ENCODE results near the gene ITGA6.
"Not testable (repeated sequence)": the region's sequence is repeated elsewhere in the genome, so short reads cannot be mapped to it uniquely, and the experiment has no call there.

- TF ChIP-seq CTCF (IDR thresholded peaks at IDR 0.05 in 4 of 5, conservative IDR thresholded peaks at IDR 0.05 in 1 of 5); POLR2A (IDR thresholded peaks at IDR 0.05): not testable (repeated sequence)
Measured at GRCh38 chr2:172549802-172550201, 122.4 kb downstream of the ITGA6 start.

All from gastrocnemius medialis (tissue), 4 donors.